IPS DF 6.9 (cell line): ENCODE data around the gene RFXANK.

Experiments used
- DNase-seq: peaks from one replicate; pipeline ENCODE4 v3.0.0-alpha.2; 2013; ENCODE audit warnings: low read depth, low spot score
- H3K27ac ChIP-seq: one replicate; pipeline ENCODE4 v1.5.1; 2013; ENCODE audit warnings: low read length, control low read depth
- H3K27me3 ChIP-seq: 2 replicates; pipeline ENCODE4 v1.6.1; 2013; ENCODE audit warnings: mild to moderate bottlenecking, low read length; ENCODE audit not compliant: control insufficient read depth, insufficient read depth
- H3K36me3 ChIP-seq: 2 replicates; pipeline ENCODE4 v1.6.1; 2013; ENCODE audit warnings: low read length; ENCODE audit not compliant: control insufficient read depth, insufficient read depth
- H3K4me1 ChIP-seq: 2 replicates; pipeline ENCODE4 v1.6.1; 2013; ENCODE audit warnings: low read length; ENCODE audit not compliant: control insufficient read depth, insufficient read depth
- H3K4me3 ChIP-seq: 2 replicates; pipeline ENCODE4 v1.5.1; 2013; ENCODE audit warnings: mild to moderate bottlenecking, low read length
- H3K9me3 ChIP-seq: 2 replicates; pipeline ENCODE4 v1.6.1; 2013; ENCODE audit warnings: low read length, inconsistent platforms; ENCODE audit not compliant: control insufficient read depth, insufficient read depth
- WGBS: extraction: QIAGEN DNeasy Blood & Tissue Kit; methylation state at CpG from one replicate; pipeline ENCODE4 v1.1.7; 2013; ENCODE audit warnings: mixed read lengths, missing lambda C conversion rate; ENCODE audit not compliant: insufficient read length, insufficient coverage; 5-methylcytosine and 5-hydroxymethylcytosine counted together

Gene RFXANK

GRCh38 chr19:19232261-19232721 lies 40.2 kb downstream of the RFXANK start:
- H3K27ac ChIP-seq = no peak overlapping the region
- DNase-seq = no peak
- whole genome bisulfite sequencing = no CpG with 5 or more reads among the region's 19 CpGs
- no peaks in the 10 kb centered on the region for H3K36me3 ChIP-seq
- no peak overlapping the region for H3K4me3 ChIP-seq
- no peaks in the 10 kb centered on the region for H3K9me3 ChIP-seq
- H3K27me3 ChIP-seq = no peaks in the 10 kb centered on the region
- no peaks in the 10 kb centered on the region; the same call in 1 of the 2 replicates for H3K4me1 ChIP-seq

- H3K4me3 ChIP-seq = no peak overlapping the region
These were observed 42.3 kb downstream of the RFXANK start for GRCh38 chr19:19234220-19234816.

GRCh38 chr19:19236173-19236572 lies 44.1 kb downstream of the RFXANK start:
- H3K27ac ChIP-seq = no peak overlapping the region
- no peak overlapping the region for H3K4me3 ChIP-seq
- H3K27me3 ChIP-seq = no peaks in the 10 kb centered on the region
- DNase-seq = no peak
- no peaks in the 10 kb centered on the region for H3K36me3 ChIP-seq
- no peaks in the 10 kb centered on the region for H3K9me3 ChIP-seq
- no peaks in the 10 kb centered on the region; the same call in 1 of the 2 replicates for H3K4me1 ChIP-seq

More at GRCh38 chr19:19234220-19234816, 42.3 kb downstream of the RFXANK start:
- no peaks in the 10 kb centered on the region for H3K27me3 ChIP-seq
- DNase-seq = no peak
- H3K36me3 ChIP-seq = no peaks in the 10 kb centered on the region
- WGBS = no CpG with 5 or more reads among the region's 2 CpGs
- H3K9me3 ChIP-seq = no peaks in the 10 kb centered on the region
- no peak overlapping the region for H3K27ac ChIP-seq
- H3K4me1 ChIP-seq = no peaks in the 10 kb centered on the region; the same call in 1 of the 2 replicates

- WGBS = no CpG with 5 or more reads among the region's 18 CpGs
- no peaks in the 10 kb centered on the region for H3K27me3 ChIP-seq
- DNase-seq = no peak
These were observed 46.3 kb downstream of the RFXANK start for GRCh38 chr19:19238126-19238894.

GRCh38 chr19:19239675-19240074 lies 47.6 kb downstream of the RFXANK start:
- Histone ChIP-seq H3K4me1 (no peaks in the 10 kb centered on the region), H3K9me3 (no peaks in the 10 kb centered on the region), H3K27me3 (no peaks in the 10 kb centered on the region), H3K27ac (no peak overlapping the region), H3K36me3 (no peaks in the 10 kb centered on the region), H3K4me3 (no peak overlapping the region)
- no peak for DNase-seq

More at GRCh38 chr19:19238126-19238894, 46.3 kb downstream of the RFXANK start:
- Histone ChIP-seq H3K9me3 (no peaks in the 10 kb centered on the region), H3K4me1 (no peaks in the 10 kb centered on the region), H3K36me3 (no peaks in the 10 kb centered on the region), H3K4me3 (no peak overlapping the region), H3K27ac (no peak overlapping the region)

- Histone ChIP-seq H3K36me3 (no peaks in the 10 kb centered on the region), H3K9me3 (no peaks in the 10 kb centered on the region), H3K4me3 (no peak overlapping the region), H3K27ac (no peak overlapping the region), H3K27me3 (no peaks in the 10 kb centered on the region), H3K4me1 (no peaks in the 10 kb centered on the region)
- DNase-seq = no peak
- no CpG with 5 or more reads among the region's 9 CpGs for WGBS
These were observed 48.4 kb downstream of the RFXANK start for GRCh38 chr19:19240476-19240875.

GRCh38 chr19:19250196-19250801 lies 58.2 kb downstream of the RFXANK start:
- no peaks in the 10 kb centered on the region for H3K9me3 ChIP-seq
- no peak overlapping the region for H3K27ac ChIP-seq
- H3K4me1 ChIP-seq = no peaks in the 10 kb centered on the region
- no CpG with 5 or more reads among the region's 5 CpGs for WGBS
- DNase-seq = no peak
- peaks cover 4% of the 10 kb centered on the region; the same call in 1 of the 2 replicates for H3K27me3 ChIP-seq
- H3K4me3 ChIP-seq = no peak overlapping the region
- H3K36me3 ChIP-seq = no peaks in the 10 kb centered on the region
